Hepatocyte (in vitro differentiated cells): ENCODE data around the gene ZNF91.

Experiments
- CTCF ChIP-seq: fragments of 200-600 bp; sonication (generic); IDR thresholded peaks from 2 replicates; pipeline ENCODE4 v1.5.1; 2016; ENCODE audit warnings: antibody characterized with exemption, mild to moderate bottlenecking; ENCODE audit not compliant: poor library complexity
- EZH2 ChIP-seq: fragments of 200-600 bp; sonication (generic); IDR thresholded peaks from 2 replicates; pipeline ENCODE4 v1.6.1; 2016; ENCODE audit warnings: antibody characterized with exemption, mild to moderate bottlenecking, borderline replicate concordance
- EZH2phosphoT487 ChIP-seq: fragments of 200-600 bp; sonication (generic); IDR thresholded peaks from one replicate; pipeline ENCODE4 v1.6.1; 2018; ENCODE audit warnings: antibody characterized with exemption, mild to moderate bottlenecking, low read depth, moderate library complexity; ENCODE audit not compliant: unreplicated experiment, severe bottlenecking

DNA sequence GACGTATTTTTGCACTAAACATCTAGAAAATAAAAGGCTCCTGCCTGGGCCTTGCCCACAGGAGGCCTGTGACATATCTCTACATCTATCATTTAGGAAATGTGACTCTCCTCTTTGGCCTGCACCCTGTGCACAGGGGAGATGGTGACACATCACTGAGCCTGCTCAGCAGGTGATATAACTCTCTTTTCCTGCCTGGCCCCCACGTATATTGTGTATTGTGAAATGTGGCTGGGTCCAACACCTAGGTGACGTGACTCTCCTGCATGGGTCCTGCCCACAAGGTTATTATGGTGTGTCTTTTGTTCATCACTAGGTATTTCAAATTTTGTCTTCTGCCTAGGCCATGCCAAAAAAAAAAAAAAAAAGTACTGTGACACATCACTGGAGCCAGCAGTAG, 83.7 kb downstream of the ZNF91 start:
- no peak for TF ChIP-seq CTCF
- TF ChIP-seq EZH2, result no peak
- no peak for TF ChIP-seq EZH2phosphoT487
